ENCODE measurements around the gene CYP2F1.
"Not testable (repeated sequence)": the region's sequence is repeated elsewhere in the genome, so short reads cannot be mapped to it uniquely, and the experiment has no call there.

CYP2F1 gene, protein sequence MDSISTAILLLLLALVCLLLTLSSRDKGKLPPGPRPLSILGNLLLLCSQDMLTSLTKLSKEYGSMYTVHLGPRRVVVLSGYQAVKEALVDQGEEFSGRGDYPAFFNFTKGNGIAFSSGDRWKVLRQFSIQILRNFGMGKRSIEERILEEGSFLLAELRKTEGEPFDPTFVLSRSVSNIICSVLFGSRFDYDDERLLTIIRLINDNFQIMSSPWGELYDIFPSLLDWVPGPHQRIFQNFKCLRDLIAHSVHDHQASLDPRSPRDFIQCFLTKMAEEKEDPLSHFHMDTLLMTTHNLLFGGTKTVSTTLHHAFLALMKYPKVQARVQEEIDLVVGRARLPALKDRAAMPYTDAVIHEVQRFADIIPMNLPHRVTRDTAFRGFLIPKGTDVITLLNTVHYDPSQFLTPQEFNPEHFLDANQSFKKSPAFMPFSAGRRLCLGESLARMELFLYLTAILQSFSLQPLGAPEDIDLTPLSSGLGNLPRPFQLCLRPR

DNA sequence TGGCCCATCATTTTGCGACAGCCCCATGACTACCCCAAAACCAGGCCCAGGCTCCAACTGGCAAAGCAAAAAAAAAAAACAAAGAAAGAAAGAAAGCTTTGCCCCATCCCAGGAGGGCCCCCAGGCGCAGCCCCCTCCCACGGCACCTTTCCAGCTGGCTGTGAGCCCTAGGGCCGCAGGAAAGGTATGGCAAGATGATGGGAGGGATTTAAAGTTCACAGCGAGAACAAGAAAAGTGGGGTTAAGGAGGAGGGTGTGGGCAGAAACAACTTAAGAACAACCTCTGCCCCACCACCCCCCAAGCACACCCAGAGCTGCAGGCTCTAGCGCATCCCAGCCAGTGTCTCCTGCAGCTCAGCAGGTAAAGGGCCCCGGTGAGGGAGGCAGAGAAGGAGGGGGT, at the start of gene CYP2F1:
CYP2F1 (plus strand) TSS at position 301 of the 400 bp plus-strand sequence. CDS start 1,757 bp downstream, outside the sequence.
- no peak within 1 kb of the TSS for H3K4me3 Mint-ChIP-seq
- no peaks in the 10 kb centered on the region for H3K27me3 Mint-ChIP-seq
- H3K36me3 Mint-ChIP-seq (ENCODE audit: low read depth), result no peaks in the 10 kb centered on the region
- no peak within 1 kb of the TSS for H3K27ac Mint-ChIP-seq
- no peaks in the 10 kb centered on the region for H3K9me3 Mint-ChIP-seq
- H3K4me1 Mint-ChIP-seq (ENCODE audit: low read depth), result no peaks in the 10 kb centered on the region

DNA sequence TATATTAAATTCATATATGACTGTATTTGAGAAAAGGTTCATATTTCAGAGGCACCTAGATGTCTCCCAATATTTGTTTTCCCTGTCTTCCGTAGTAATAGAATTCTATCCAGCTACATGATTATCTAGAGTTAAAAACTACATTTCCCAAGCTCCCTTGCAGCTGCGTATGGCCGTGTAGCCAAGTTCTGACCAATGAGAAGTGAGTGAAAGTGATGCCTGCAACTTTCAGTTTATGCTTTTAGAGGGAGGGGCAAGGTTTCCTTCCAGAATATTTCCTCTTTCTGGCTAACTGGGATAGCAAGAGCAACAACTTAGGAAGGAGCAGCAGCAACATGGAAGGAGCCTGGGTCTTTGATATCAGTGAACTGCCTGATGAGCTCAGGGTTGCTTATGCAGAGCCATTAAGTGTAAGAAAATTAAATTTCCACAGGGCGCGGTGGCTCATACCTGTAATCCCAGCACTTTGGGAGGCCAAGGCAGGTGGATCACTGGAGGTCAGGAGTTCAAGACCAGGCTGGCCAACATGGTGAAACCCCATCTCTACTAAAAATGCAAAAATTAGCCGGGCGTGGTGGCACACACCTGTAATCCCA, 49.2 kb upstream of the CYP2F1 start:
- no peaks in the 10 kb centered on the region for H3K9me3 Mint-ChIP-seq
- H3K36me3 Mint-ChIP-seq (ENCODE audit: low read depth), result no peaks in the 10 kb centered on the region
- no peak overlapping the region for H3K4me3 Mint-ChIP-seq
- no peak overlapping the region for H3K27ac Mint-ChIP-seq
- no peaks in the 10 kb centered on the region for H3K4me1 Mint-ChIP-seq (ENCODE audit: low read depth)
- H3K27me3 Mint-ChIP-seq, result peaks cover 44% of the 10 kb centered on the region

DNA sequence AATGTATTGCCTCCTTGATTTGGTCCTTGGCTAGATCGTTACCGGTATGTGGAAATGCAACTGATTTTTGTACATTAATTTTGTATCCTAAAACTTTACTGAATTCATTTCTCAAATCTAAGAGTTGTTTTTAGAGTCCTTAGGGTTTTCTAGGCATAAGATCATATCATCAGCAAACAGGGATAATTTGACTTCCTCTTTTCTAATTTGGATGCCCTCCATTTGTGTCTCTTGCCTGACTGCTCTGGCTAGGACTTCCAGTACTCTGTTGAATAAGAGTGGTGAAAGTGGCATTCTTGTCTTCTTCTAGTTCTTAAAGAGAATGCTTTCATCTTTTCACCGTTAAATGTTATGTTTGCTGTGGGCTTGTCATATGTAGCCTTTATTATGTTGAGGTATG, 37.9 kb upstream of the CYP2F1 start:
- Mint-ChIP-seq H3K36me3 (ENCODE audit: low read depth) (peaks cover 4% of the 10 kb centered on the region), H3K4me3 (no peak overlapping the region), H3K27me3 (peaks cover 25% of the 10 kb centered on the region), H3K9me3 (peaks cover 23% of the 10 kb centered on the region), H3K27ac (no peak overlapping the region), H3K4me1 (ENCODE audit: low read depth) (no peaks in the 10 kb centered on the region)

DNA sequence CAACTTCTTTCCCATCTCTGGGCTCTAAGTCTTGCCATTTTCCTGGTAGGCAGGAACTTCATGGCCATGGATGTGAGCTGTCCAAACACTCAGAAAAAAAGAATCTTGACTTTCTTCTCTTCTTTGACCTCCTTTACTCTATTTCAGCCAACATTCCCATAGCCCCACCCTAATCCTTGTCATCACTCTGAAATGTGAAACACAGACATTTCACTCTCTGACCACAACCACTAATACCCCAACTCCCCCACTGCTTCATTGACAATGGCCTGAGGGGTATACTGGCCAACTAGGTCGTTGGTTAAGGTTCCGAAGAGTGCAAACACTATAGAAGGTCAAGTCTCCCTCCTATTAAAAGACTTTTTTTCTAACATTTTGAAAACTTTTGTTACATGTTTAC, 30.7 kb upstream of the CYP2F1 start:
- H3K27me3 Mint-ChIP-seq, result peaks cover 41% of the 10 kb centered on the region

DNA sequence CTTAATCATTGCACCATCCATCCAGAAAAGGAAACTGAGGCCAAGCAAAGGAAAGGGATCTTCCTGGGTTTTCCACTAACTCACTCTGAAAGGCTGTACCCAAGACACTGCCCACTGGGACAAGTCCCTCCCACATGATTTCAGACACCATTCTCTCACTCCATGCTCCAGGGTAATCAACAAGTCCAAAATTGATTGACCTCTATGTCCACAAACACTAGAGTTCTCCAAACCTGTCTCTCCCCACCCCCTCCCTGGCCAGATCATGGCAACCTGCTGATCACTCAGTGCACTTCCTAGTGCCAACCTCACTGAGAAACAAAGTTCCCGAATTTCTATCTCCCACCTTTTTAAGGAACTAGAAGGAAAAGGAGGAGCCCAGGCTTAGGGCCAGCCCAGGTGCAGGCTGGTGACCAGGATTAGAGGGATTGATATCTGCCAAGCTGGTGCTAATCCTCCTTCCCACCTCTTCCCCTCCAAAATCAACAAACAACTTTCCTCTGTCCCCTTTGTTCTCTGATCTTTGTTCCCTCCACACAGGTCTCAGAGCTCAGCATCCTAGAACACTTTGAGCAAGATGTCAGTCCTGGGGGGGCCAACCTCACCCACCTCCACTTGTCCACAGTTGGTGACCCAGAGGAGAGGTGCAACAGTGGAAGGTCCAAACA, 28.4 kb upstream of the CYP2F1 start:
- peaks cover 4% of the 10 kb centered on the region for H3K9me3 Mint-ChIP-seq
- H3K4me1 Mint-ChIP-seq (ENCODE audit: low read depth), result no peaks in the 10 kb centered on the region
- H3K27ac Mint-ChIP-seq, result no peak overlapping the region
- H3K36me3 Mint-ChIP-seq (ENCODE audit: low read depth), result no peaks in the 10 kb centered on the region
- H3K27me3 Mint-ChIP-seq, result peaks cover 51% of the 10 kb centered on the region
- no peak overlapping the region for H3K4me3 Mint-ChIP-seq

More for the DNA sequence above, 30.7 kb upstream of the CYP2F1 start:
- H3K9me3 Mint-ChIP-seq, result peaks cover 21% of the 10 kb centered on the region
- no peak overlapping the region for H3K4me3 Mint-ChIP-seq
- H3K36me3 Mint-ChIP-seq (ENCODE audit: low read depth), result peaks cover 4% of the 10 kb centered on the region
- no peak overlapping the region for H3K27ac Mint-ChIP-seq
- no peaks in the 10 kb centered on the region for H3K4me1 Mint-ChIP-seq (ENCODE audit: low read depth)

DNA sequence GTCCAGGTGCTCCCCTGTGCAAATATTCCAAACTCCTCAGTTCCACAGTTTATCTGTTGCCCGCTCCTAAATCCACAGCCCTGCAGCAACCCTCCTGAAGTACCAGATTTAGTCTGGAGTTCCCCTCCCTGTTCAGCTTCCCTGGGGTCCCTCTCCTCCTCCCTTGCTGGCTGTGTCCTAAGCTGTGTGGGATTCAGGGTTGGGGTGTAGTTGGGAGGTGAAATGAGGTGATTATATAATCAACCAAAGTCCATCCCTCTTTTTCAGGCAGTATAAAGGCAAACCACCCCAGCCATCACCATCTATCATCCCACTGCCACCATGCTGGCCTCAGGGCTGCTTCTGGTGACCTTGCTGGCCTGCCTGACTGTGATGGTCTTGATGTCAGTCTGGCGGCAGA, 26.1 kb upstream of the CYP2F1 start, which contains the start of gene CYP2A13:
CYP2A13 (plus strand) TSS at position 301 of the 400 bp plus-strand sequence; CDS start at position 322, 21 bp downstream.
- Mint-ChIP-seq H3K36me3 (ENCODE audit: low read depth) (no peaks in the 10 kb centered on the region), H3K27ac (no peak within 1 kb of the TSS), H3K9me3 (no peaks in the 10 kb centered on the region), H3K27me3 (peaks cover 54% of the 10 kb centered on the region), H3K4me1 (ENCODE audit: low read depth) (no peaks in the 10 kb centered on the region), H3K4me3 (no peak within 1 kb of the TSS)

DNA sequence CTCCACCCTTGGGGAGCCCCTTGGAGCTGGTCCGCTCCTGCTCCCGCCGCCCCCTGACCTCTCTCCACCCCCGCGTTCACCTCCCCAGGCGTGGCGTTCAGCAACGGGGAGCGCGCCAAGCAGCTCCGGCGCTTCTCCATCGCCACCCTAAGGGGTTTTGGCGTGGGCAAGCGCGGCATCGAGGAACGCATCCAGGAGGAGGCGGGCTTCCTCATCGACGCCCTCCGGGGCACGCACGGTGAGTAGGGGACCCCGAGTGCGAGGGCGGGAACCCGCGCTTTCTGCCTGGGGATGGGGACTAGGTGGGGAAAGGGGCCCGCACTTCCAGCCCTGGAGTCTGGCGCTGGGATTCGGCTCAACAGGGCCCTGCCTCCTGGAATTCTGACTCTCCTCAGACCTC, 24.3 kb upstream of the CYP2F1 start:
- H3K27me3 Mint-ChIP-seq, result peaks cover 49% of the 10 kb centered on the region
- no peaks in the 10 kb centered on the region for H3K4me1 Mint-ChIP-seq (ENCODE audit: low read depth)
- no peaks in the 10 kb centered on the region for H3K9me3 Mint-ChIP-seq
- H3K27ac Mint-ChIP-seq, result no peak overlapping the region
- H3K4me3 Mint-ChIP-seq, result no peak overlapping the region
- H3K36me3 Mint-ChIP-seq (ENCODE audit: low read depth), result no peaks in the 10 kb centered on the region

DNA sequence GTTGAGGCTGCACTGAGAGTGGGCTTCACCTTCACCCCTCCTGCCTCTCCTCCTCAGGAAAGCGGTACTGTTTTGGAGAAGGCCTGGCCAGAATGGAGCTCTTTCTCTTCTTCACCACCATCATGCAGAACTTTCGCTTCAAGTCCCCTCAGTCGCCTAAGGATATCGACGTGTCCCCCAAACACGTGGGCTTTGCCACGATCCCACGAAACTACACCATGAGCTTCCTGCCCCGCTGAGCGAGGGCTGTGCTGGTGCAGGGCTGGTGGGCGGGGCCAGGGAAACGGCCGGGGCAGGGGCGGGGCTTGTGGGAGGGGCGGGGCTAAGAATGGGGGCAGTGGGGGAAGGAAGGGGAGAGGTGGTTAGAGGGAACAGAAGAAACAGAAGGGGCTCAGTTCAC, 18.5 kb upstream of the CYP2F1 start:
- Mint-ChIP-seq H3K36me3 (ENCODE audit: low read depth) (no peaks in the 10 kb centered on the region), H3K9me3 (no peaks in the 10 kb centered on the region), H3K27me3 (peaks cover 23% of the 10 kb centered on the region), H3K4me1 (ENCODE audit: low read depth) (no peaks in the 10 kb centered on the region), H3K4me3 (no peak overlapping the region), H3K27ac (no peak overlapping the region)

DNA sequence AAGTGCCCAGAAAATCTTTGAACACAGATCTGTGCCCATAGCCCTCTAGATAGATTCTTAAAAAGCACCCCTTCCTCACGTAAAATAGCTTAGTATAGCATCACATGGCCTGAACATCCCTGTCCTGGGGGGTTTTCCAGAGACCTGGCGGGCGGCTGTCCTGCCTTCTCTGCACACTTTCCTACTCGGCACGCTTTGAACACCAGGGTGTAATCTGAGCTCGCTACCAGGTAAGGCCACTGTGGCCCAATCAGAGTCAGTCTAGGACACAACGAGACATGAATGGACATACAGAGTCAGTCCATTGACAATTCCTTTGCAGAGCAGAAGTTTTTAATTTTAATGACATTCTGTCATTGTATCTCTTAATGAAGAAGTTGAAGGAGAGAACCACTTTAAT, 17.9 kb upstream of the CYP2F1 start:
- peaks cover 3% of the 10 kb centered on the region for H3K9me3 Mint-ChIP-seq
- peaks cover 16% of the 10 kb centered on the region for H3K27me3 Mint-ChIP-seq
- no peaks in the 10 kb centered on the region for H3K36me3 Mint-ChIP-seq (ENCODE audit: low read depth)
- H3K27ac Mint-ChIP-seq, result no peak overlapping the region
- H3K4me1 Mint-ChIP-seq (ENCODE audit: low read depth), result no peaks in the 10 kb centered on the region
- H3K4me3 Mint-ChIP-seq, result no peak overlapping the region

DNA sequence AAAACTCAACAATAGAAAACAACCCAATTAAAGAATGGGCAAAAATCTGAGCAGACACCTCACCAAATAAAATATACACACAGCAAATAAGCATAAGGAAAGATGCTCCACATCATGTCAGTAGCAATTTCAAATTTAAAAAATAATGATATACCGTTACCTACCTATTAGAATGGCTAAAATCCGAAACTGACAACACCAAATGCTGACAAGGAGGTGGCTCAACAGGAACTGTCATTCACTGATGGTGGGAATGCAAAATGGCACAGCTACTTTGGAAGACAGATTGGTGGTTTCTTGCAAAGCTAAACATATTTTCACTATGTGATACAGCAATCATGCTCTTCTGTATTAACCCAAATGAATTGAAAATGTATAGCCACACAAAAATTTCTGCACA, 16.9 kb upstream of the CYP2F1 start:
- Mint-ChIP-seq H3K9me3 (peaks cover 10% of the 10 kb centered on the region), H3K36me3 (ENCODE audit: low read depth) (no peaks in the 10 kb centered on the region), H3K27ac (no peak overlapping the region), H3K4me1 (ENCODE audit: low read depth) (no peaks in the 10 kb centered on the region), H3K27me3 (peaks cover 16% of the 10 kb centered on the region), H3K4me3 (no peak overlapping the region)

DNA sequence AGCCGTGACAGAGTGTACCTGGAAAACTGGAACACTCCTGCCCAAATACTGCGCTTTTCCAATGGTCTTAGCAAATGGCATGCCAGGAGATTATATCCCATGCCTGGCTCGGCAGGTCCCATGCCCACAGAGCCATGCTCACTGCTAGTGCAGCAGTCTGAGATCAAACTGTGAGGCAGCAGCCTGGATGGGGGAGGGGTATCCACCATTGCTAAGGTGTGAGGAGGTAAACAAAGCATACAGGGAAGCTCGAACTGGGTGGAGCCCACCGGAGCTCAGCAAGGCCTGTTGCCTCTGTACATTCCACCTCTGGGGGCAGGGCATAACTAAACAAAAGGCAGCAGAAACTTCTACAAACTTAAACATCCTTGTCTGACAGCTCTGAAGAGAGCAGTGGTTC, 15.5 kb upstream of the CYP2F1 start:
- H3K27me3 Mint-ChIP-seq, result peaks cover 15% of the 10 kb centered on the region
- H3K36me3 Mint-ChIP-seq (ENCODE audit: low read depth), result no peaks in the 10 kb centered on the region
- H3K4me3 Mint-ChIP-seq, result no peak overlapping the region
- no peak overlapping the region for H3K27ac Mint-ChIP-seq
- no peaks in the 10 kb centered on the region for H3K4me1 Mint-ChIP-seq (ENCODE audit: low read depth)
- H3K9me3 Mint-ChIP-seq, result peaks cover 12% of the 10 kb centered on the region

DNA sequence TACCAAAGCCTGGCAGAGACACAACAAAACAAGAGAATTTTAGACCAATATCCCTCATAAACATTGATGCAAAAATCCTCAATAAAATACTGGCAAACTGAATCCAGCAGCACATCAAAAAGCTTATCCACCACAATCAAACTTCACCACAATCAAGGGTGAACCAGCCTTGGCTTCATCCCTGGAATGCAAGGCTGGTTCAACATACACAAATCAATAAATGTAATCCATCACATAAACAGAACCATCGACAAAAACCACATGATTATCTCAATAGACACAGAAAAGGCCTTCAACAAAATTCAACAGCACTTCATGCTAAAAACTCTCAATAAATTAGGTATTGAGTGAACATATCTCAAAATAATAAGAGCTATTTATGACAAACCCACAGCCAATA, 12.0 kb upstream of the CYP2F1 start:
- H3K27me3 Mint-ChIP-seq; H3K4me3 Mint-ChIP-seq; H3K4me1 Mint-ChIP-seq (ENCODE audit: low read depth); H3K36me3 Mint-ChIP-seq (ENCODE audit: low read depth); H3K27ac Mint-ChIP-seq: not testable (repeated sequence)
- peaks cover 12% of the 10 kb centered on the region for H3K9me3 Mint-ChIP-seq

DNA sequence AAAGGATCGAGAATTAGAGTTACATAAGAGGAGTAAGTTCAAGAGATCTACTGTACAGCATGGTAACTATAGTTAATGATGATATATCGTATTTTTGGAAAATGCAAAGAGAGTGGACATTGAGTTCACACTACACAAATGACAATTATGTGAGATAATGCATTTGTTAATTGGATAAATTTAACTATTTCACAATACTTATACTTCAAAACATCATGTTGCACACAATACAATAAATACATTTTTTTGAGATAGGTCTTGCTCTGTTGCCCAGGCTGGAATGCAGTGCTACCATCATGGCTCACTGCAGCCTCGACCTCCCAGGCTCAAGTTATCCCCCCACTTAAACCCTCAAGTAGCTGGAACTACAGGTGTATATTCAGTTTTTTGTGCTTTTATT, 8.1 kb upstream of the CYP2F1 start:
- H3K4me3 Mint-ChIP-seq, result no peak overlapping the region
- peaks cover 11% of the 10 kb centered on the region for H3K9me3 Mint-ChIP-seq
- H3K27me3 Mint-ChIP-seq, result peaks cover 7% of the 10 kb centered on the region
- H3K4me1 Mint-ChIP-seq (ENCODE audit: low read depth), result no peaks in the 10 kb centered on the region
- H3K27ac Mint-ChIP-seq, result no peak overlapping the region
- H3K36me3 Mint-ChIP-seq (ENCODE audit: low read depth), result no peaks in the 10 kb centered on the region

DNA sequence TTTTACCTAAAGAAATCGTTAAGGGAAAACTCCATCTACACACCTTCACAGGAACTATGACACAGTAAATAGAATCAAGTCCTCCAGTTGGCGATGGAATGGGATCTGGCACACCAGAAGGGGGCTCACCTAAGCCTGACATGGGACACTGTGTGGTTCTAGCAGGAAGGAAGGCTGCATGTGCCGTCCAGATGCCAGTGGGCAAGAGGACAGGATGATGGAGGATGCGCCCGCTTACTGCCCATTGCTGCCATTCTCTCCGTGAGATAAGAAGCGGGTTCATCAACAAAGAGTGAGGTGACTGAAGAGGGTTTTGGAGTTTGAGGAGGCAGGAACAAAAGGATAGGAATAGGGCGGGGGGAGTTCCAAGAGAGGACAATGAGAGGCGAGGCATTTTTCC, 2.9 kb upstream of the CYP2F1 start:
- no peak overlapping the region for H3K27ac Mint-ChIP-seq
- no peaks in the 10 kb centered on the region for H3K36me3 Mint-ChIP-seq (ENCODE audit: low read depth)
- no peaks in the 10 kb centered on the region for H3K4me1 Mint-ChIP-seq (ENCODE audit: low read depth)
- H3K4me3 Mint-ChIP-seq, result no peak overlapping the region
- H3K27me3 Mint-ChIP-seq, result no peaks in the 10 kb centered on the region
- H3K9me3 Mint-ChIP-seq, result no peaks in the 10 kb centered on the region

DNA sequence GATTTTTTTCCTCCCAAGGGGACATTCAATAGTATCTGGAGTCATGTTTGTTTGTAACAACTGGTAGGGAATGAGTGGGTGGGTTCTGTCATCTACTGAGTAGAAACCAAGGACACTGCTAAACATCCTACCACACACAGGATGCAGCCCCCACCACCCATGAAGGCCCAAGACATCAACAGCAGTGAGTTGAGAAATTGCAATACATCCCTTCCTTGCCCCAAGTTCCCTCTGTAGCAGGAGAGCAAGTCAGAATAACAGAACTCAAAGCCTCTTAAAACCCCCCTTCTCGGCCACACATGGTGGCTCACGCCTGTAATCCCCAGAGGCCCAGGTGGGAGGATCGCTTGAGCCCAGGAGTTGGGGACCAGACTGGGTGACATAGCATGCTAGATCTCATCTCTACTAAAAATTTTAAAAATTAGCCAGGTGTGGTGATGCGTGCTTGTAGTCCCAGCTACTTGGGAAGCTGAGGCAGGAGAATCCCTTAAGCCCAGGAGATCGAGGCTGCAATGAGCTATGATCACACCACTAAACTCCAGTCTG, 2.4 kb upstream of the CYP2F1 start:
- Mint-ChIP-seq H3K36me3 (ENCODE audit: low read depth) (no peaks in the 10 kb centered on the region), H3K4me3 (no peak overlapping the region), H3K9me3 (no peaks in the 10 kb centered on the region), H3K27ac (no peak overlapping the region), H3K4me1 (ENCODE audit: low read depth) (no peaks in the 10 kb centered on the region), H3K27me3 (no peaks in the 10 kb centered on the region)
